Osteoblast (primary cell): ENCODE measurements around the gene DENND6B. TPM values are rescaled to one million over a fixed set of nuclear protein-coding genes. Genes with fewer than 3 reads are reported as not detected.

Experiments
- DNase-seq: peaks from one replicate; pipeline ENCODE4 v3.0.0; 2011; ENCODE audit warnings: low spot score, mixed read lengths; ENCODE audit not compliant: insufficient read length; ENCODE audit errors: missing footprints
- H2AFZ ChIP-seq: 2 replicates; pipeline ENCODE4 v1.6.0; 2011; ENCODE audit warnings: mild to moderate bottlenecking, low read length
- H3K27ac ChIP-seq: 2 replicates; pipeline ENCODE4 v1.5.1; 2011; ENCODE audit warnings: mild to moderate bottlenecking, low read depth, low read length, moderate library complexity
- H3K27me3 ChIP-seq: 2 replicates; pipeline ENCODE4 v1.6.0; 2012; ENCODE audit warnings: mild to moderate bottlenecking, control low read depth, inconsistent platforms, low read length, moderate library complexity; ENCODE audit not compliant: insufficient read depth
- H3K36me3 ChIP-seq: 2 replicates; pipeline ENCODE4 v1.5.1; 2011; ENCODE audit warnings: mild to moderate bottlenecking, low read length, control low read depth, moderate library complexity; ENCODE audit not compliant: insufficient read depth
- H3K4me1 ChIP-seq: 2 replicates; pipeline ENCODE4 v1.5.1; 2011; ENCODE audit warnings: mild to moderate bottlenecking, low read length, control low read depth, moderate library complexity; ENCODE audit not compliant: insufficient read depth
- H3K4me2 ChIP-seq: 2 replicates; pipeline ENCODE4 v1.6.0; 2011; ENCODE audit warnings: mild to moderate bottlenecking, low read length; ENCODE audit not compliant: insufficient read depth
- H3K4me3 ChIP-seq: fragments of 200-600 bp; sonication (generic); 3 replicates; pipeline ENCODE4 v1.5.1; 2012; ENCODE audit warnings: mild to moderate bottlenecking, low read length, inconsistent platforms; ENCODE audit not compliant: insufficient read depth
- H3K79me2 ChIP-seq: 2 replicates; pipeline ENCODE4 v1.6.0; 2012; ENCODE audit warnings: mild to moderate bottlenecking, low read length, control low read depth, inconsistent platforms; ENCODE audit not compliant: insufficient read depth
- H3K9me3 ChIP-seq: 2 replicates; pipeline ENCODE4 v1.5.1; 2011; ENCODE audit warnings: low read depth, low read length, control low read depth
- H4K20me1 ChIP-seq: 2 replicates; pipeline ENCODE4 v1.6.0; 2012; ENCODE audit warnings: mild to moderate bottlenecking, low read length, control low read depth; ENCODE audit not compliant: insufficient read depth
- total RNA-seq: library from RNA; depleted of rRNA; stranded (reverse); fragments of >200 nt; gene quantifications from 2 replicates; pipeline ENCODE4 v1.2.3, GENCODE V29; 2012
- TF ChIP-seq, protein P1 (sequence below): IDR thresholded peaks from 2 replicates; pipeline ENCODE4 v1.5.1; 2011; ENCODE audit warnings: mild to moderate bottlenecking, low read depth, low read length, moderate library complexity; ENCODE audit errors: extremely low read depth

Gene DENND6B
- total RNA-seq, 1 donor, result 6.5 TPM

DNA sequence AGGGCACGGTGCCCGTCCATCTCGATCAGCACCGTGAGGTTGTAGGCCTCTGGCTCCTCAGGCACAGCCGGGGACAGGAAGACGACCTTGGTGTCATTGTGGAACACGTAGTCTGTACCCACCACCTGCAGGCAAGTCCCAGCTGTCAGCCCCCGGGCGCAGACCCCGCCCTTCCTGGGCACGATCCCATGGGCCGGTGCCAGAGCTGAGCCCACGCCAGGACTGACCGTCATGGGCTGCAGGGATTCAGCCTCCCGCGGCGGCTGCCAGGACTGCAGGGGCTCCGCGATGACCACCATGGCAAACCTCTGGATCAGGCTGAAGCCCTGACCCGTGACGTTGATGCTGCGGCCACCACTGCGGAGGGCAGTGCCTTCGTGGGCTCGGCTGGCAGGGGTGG is 44.9 kb downstream of the DENND6B start:
- no peak for DNase-seq
- H3K79me2 ChIP-seq, result peaks cover 47% of the 10 kb centered on the region
- no peak overlapping the region for H3K4me3 ChIP-seq
- H3K9me3 ChIP-seq, result no peaks in the 10 kb centered on the region
- no peaks in the 10 kb centered on the region for H3K27me3 ChIP-seq
- peaks cover 37% of the 10 kb centered on the region for H4K20me1 ChIP-seq
- H3K27ac ChIP-seq, result no peak overlapping the region
- H3K4me2 ChIP-seq, result no peak overlapping the region
- TF ChIP-seq, protein P1, sequence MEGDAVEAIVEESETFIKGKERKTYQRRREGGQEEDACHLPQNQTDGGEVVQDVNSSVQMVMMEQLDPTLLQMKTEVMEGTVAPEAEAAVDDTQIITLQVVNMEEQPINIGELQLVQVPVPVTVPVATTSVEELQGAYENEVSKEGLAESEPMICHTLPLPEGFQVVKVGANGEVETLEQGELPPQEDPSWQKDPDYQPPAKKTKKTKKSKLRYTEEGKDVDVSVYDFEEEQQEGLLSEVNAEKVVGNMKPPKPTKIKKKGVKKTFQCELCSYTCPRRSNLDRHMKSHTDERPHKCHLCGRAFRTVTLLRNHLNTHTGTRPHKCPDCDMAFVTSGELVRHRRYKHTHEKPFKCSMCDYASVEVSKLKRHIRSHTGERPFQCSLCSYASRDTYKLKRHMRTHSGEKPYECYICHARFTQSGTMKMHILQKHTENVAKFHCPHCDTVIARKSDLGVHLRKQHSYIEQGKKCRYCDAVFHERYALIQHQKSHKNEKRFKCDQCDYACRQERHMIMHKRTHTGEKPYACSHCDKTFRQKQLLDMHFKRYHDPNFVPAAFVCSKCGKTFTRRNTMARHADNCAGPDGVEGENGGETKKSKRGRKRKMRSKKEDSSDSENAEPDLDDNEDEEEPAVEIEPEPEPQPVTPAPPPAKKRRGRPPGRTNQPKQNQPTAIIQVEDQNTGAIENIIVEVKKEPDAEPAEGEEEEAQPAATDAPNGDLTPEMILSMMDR, result no peak
- no peak overlapping the region for H2AFZ ChIP-seq
- no peaks in the 10 kb centered on the region for H3K4me1 ChIP-seq
- H3K36me3 ChIP-seq, result peaks cover 82% of the 10 kb centered on the region

DNA sequence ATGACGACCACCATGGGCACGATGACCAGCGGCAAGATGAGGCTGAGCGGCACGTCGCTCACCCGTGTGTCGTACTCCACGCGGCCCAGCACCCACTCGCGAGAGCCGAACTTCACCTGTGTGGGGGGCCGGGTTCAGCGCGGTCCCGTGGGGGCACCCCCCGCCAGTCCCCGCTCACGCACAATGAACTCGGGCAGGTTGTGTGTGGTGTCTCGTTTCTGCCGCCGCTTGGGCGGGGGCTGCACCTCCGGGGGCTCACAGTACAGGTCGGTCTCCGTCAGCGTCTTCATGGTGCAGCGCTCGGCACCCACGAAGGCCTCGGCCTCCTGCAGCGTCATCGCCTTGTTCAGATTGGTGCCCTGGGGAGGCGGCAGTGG is 45.4 kb downstream of the DENND6B start:
- TF ChIP-seq, protein P1, result no peak
- Histone ChIP-seq H3K4me2 (no peak overlapping the region), H3K79me2 (peaks cover 42% of the 10 kb centered on the region), H3K4me1 (no peaks in the 10 kb centered on the region), H4K20me1 (peaks cover 32% of the 10 kb centered on the region), H3K36me3 (peaks cover 81% of the 10 kb centered on the region), H2AFZ (no peak overlapping the region), H3K27ac (no peak overlapping the region), H3K4me3 (no peak overlapping the region), H3K27me3 (no peaks in the 10 kb centered on the region), H3K9me3 (no peaks in the 10 kb centered on the region)
- no peak for DNase-seq

DNA sequence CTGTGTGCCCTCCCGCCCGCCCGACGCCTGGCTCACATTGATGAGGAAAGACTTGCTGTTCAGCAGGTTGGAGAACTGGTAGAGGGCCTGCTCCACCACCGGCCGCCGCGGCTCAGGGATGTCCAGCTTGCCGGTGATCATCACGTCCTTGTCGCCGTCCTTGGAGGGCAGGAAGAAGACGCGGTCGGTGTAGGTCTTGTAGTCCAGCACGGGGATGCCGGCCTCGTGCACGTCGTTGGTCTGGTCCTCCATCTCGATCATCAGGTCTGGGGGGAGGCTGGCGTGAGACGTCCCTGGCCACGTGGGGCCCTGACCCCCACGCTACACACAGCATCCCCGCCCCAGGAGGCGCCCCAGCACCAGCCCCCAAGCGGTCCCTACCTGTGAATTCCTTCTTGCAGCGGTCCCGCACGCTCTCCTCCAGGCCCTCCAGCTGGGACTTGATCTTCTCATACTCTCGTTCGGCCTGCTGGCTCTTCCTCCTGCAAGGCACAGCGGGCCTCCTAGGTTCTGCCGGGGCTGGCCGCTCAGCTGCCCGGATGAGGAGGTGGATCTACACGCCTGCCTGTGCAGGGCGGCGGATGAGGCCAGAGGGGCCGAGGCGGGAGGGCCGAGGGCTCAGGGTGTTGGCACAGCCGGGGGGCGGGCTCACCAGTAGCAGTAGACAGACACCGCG is 46.0 kb downstream of the DENND6B start:
- no peak overlapping the region for H3K27ac ChIP-seq
- no peaks in the 10 kb centered on the region for H3K27me3 ChIP-seq
- no peak overlapping the region for H3K4me3 ChIP-seq
- DNase-seq, result no peak
- peaks cover 36% of the 10 kb centered on the region for H3K79me2 ChIP-seq
- H4K20me1 ChIP-seq, result peaks cover 29% of the 10 kb centered on the region
- TF ChIP-seq, protein P1, result no peak
- H3K4me1 ChIP-seq, result no peaks in the 10 kb centered on the region
- H3K9me3 ChIP-seq, result no peaks in the 10 kb centered on the region
- peaks cover 81% of the 10 kb centered on the region for H3K36me3 ChIP-seq
- H3K4me2 ChIP-seq, result no peak overlapping the region
- H2AFZ ChIP-seq, result no peak overlapping the region

DNA sequence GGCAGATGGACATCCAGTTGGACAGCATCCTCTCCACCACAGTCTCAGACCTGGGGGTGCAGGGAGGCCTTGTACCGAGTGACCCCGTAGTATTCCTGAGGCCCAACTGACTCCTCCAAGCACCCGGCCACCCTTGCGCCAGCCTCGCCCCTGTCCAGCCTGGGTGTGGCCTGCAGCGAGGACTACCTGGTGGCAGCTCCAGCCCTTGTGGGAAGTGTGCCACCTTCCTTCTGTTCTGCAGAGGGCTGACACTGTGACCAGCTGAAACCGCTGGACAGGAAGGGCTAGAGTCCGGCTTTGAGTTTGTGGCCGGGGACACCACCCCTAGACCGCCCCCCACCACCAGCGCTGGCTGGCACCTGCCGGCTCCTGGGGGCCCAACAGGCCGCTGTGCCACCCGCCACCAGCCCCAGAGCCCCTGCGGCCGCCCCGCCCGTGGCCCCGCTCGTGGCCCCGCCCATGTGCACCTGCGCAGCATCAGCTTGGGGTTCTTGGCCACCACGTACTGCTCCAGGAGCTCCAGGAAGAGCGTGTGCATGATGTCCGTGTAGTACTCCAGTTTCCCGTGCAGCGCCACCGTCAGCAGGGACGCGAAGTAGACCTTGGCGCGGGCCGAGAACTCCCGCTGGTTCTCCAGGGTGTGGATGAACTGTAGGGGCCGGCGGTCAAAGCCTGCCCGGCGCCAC is 46.6 kb downstream of the DENND6B start:
- H3K36me3 ChIP-seq, result peaks cover 85% of the 10 kb centered on the region

More for the DNA sequence above, 46.6 kb downstream of the DENND6B start:
- Histone ChIP-seq H4K20me1 (peaks cover 33% of the 10 kb centered on the region), H2AFZ (no peak overlapping the region), H3K9me3 (no peaks in the 10 kb centered on the region), H3K4me2 (no peak overlapping the region), H3K79me2 (peaks cover 33% of the 10 kb centered on the region), H3K27me3 (no peaks in the 10 kb centered on the region), H3K4me3 (no peak overlapping the region), H3K27ac (no peak overlapping the region), H3K4me1 (no peaks in the 10 kb centered on the region)
- DNase-seq, result no peak
- TF ChIP-seq, protein P1, result no peak
